HFF-Myc (cell line): ENCODE measurements around the gene RASGRP1.

Experiments used
- DNase-seq: peaks from one replicate; pipeline ENCODE4 v3.0.0-alpha.2; 2011; ENCODE audit warnings: low read depth; ENCODE audit errors: extremely low read depth
- H3K4me3 ChIP-seq: replicated peaks from 2 replicates; pipeline ENCODE4 v1.5.1; 2011; ENCODE audit warnings: low read depth, mild to moderate bottlenecking, control low read depth, low read length
- CTCF ChIP-seq: IDR thresholded peaks from 2 replicates; pipeline ENCODE4 v1.5.1; 2012; ENCODE audit warnings: mild to moderate bottlenecking, low read depth, low read length, control low read depth; ENCODE audit errors: missing control alignments

The RASGRP1 gene

GRCh38 chr15:38453971-38454695 lies 110.5 kb downstream of the RASGRP1 start, which contains the start of gene FAM98B:
TSS of gene FAM98B (plus strand) at chr15:38454127. CDS start at chr15:38454162, 35 bp downstream.
- peak; percentile 66 for DNase-seq
- H3K4me3 ChIP-seq = peak within 1 kb of the TSS; percentile 96
- TF ChIP-seq CTCF = no peak

- no peak for TF ChIP-seq CTCF
- no peak overlapping the region for H3K4me3 ChIP-seq
- DNase-seq = no peak
These were observed 123.5 kb downstream of the RASGRP1 start for GRCh38 chr15:38441130-38441519.

GRCh38 chr15:38440353-38441129 lies 124.1 kb downstream of the RASGRP1 start:
- TF ChIP-seq CTCF = peak; percentile 94
- no peak overlapping the region for H3K4me3 ChIP-seq
- peak; percentile 46 for DNase-seq
